OCI-LY7 (cell line): ENCODE measurements around the gene STX8.

ENCODE experiments used
- EZH2phosphoT487 ChIP-seq: fragments of 200-600 bp; sonication (generic); IDR thresholded peaks from 2 replicates; pipeline ENCODE4 v1.6.1; 2018; ENCODE audit warnings: low read depth, borderline replicate concordance, mild to moderate bottlenecking, mixed run types, antibody characterized with exemption, low read length, moderate library complexity, mixed read lengths
- TF ChIP-seq, protein P1 (sequence below): fragments of 200-600 bp; sonication (generic); conservative IDR thresholded peaks from 2 replicates; pipeline ENCODE4 v1.5.1; 2014; ENCODE audit warnings: mild to moderate bottlenecking, antibody characterized with exemption, low read length, moderate library complexity, mixed read lengths

DNA sequence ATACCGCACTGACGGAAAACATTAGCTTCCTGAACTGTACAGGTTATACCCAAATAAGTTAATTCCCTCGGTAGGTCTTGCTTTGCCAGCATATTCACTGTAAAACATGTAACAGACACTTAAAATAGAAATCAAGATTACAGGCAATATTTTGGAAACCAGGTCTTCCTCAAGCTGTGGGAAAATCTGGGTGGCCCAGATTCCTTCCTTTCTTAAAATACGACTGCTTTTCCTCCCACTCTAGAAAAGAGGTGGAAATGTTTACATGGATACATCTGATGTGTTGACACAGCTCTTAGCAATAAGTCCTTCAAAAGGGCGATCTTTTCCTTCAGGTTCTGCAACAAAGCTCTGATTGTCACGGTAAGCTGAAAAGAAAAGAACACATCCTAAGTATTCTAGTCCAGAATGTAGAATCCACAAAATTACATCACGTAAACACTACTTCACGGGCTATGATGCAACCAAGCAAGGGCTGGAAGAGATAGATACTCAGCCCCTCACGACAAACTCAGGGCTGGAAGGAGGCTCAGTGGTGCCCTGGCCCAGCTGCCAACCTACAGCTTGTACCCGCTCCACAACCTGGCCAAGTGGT, 18.4 kb downstream of the STX8 start:
- TF ChIP-seq, protein P1, sequence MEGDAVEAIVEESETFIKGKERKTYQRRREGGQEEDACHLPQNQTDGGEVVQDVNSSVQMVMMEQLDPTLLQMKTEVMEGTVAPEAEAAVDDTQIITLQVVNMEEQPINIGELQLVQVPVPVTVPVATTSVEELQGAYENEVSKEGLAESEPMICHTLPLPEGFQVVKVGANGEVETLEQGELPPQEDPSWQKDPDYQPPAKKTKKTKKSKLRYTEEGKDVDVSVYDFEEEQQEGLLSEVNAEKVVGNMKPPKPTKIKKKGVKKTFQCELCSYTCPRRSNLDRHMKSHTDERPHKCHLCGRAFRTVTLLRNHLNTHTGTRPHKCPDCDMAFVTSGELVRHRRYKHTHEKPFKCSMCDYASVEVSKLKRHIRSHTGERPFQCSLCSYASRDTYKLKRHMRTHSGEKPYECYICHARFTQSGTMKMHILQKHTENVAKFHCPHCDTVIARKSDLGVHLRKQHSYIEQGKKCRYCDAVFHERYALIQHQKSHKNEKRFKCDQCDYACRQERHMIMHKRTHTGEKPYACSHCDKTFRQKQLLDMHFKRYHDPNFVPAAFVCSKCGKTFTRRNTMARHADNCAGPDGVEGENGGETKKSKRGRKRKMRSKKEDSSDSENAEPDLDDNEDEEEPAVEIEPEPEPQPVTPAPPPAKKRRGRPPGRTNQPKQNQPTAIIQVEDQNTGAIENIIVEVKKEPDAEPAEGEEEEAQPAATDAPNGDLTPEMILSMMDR: no peak
- no peak for TF ChIP-seq EZH2phosphoT487
